Activated CD4-positive, alpha-beta T cell treated with anti-CD3 and anti-CD28 coated beads, Interleukin-2, amount 50 U/mL, for 48 hours (primary cell): ENCODE data around the gene SOX6.
"Not testable (repeated sequence)": the region's sequence is repeated elsewhere in the genome, so short reads cannot be mapped to it uniquely, and the experiment has no call there.

Source experiments
- DNase-seq, 2 experiments: peaks; one replicate each; pipeline ENCODE4 v3.0.0-alpha.2; 2020

Gene SOX6

DNA sequence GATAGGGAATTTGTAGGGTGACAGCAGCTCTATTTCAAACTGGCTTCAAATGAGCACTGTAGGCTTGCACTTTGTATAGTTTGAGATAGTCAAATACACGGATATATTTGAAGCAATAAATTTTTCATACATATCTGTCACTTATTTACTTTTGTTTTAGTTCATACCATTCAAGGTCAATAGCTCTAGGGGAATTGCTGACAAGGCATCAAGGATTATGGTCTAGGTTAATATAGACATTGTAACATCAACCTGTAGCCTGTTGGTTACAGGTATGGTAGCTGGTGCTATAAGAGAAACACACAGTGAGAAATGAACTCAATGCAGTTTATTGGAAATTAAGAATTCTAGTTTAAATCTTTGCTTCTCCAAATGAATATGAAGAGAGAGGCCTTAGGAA lies 267.6 kb downstream of the SOX6 start:
- DNase-seq = no peak

DNA sequence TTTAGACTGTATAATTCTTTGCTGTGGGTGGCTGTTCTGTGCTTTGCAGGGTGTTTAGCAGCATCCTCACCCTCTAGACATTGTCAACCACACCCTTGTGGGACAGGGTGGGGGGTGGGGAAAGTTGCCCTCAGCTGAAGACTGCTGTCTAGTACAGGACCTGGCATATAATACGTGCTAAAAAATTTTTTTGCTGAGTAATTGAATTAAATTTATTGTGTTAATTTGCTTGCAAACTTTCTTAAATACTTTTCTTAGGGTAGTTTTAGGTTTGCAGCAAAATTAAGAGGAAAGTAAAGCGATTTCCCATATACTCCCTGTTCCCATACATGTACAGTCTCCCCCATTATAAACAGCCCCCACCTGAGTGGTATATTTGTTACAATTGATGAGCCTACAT lies 268.5 kb downstream of the SOX6 start:
- DNase-seq = no peak

DNA sequence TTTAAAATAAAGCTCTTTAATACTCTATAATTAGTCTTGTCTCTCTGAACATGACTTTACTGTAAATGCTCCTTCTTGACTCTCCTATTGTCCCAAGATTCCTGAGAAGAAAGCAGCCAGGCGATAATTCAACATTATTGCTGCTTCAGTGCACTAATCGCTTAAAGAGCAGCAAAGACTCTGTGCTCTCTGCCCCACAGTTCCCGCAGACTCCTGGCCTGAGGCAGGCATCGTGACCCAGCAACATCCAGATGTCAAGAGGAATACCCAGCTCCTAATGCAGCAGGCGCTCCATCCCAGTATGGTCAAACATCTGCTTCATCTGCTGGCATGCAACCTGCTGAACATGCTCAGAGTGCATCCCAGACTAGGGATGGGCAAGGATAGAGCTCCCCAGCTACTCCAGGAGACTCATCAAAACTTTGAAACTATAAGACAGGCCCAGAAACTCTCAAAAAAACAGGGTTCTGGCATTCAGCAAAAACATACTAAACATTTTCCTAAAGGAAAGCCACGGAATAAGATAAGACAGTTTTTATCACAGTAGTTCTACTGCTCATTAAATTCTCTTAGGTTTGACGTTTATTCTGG lies 270.0 kb downstream of the SOX6 start:
- no peak for DNase-seq

GRCh38 chr11:16082095-16083055 lies 274.0 kb downstream of the SOX6 start:
- DNase-seq = no peak

GRCh38 chr11:16081382-16082094 lies 274.8 kb downstream of the SOX6 start:
- DNase-seq = no peak

- no peak for DNase-seq
Measured at GRCh38 chr11:16080688-16081381, 275.5 kb downstream of the SOX6 start.

DNA sequence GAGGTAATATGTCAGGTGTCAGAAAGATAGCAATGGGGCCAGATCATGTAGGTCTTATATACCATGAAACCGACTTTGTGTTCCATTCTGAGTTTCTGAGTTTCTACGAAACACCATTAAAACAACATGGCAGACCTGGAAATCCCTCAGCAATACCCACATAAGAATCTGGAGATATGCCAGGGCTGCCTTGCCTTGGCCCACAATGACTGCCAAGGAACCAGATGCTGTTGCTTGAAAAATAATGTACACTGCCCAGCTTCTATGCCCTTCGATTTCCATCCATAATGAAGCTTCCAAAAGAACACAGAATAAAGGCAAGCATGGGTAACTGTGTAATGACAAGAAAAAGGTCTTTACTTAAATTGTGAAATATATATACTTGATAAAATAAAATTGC lies 277.4 kb downstream of the SOX6 start:
- no peak for DNase-seq

DNA sequence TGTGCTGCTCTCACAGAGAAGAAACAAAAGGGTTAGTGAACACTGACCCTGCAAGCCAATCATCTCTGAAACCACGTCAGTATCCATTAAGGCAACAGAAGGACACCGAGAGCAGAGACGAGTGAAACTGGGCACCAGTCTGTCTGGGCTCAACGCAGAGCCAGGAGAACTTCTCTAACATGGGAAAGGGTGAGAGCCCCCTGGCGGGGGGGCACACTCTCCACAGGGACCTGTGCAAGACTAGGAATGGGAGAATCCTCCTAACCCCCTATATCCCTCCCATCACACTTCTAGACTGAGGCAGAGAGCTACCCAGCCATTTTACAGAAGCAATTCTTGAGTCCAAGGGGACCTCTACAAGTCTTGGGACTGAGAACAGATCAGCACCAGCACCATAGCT lies 285.8 kb downstream of the SOX6 start:
- DNase-seq = no peak

DNA sequence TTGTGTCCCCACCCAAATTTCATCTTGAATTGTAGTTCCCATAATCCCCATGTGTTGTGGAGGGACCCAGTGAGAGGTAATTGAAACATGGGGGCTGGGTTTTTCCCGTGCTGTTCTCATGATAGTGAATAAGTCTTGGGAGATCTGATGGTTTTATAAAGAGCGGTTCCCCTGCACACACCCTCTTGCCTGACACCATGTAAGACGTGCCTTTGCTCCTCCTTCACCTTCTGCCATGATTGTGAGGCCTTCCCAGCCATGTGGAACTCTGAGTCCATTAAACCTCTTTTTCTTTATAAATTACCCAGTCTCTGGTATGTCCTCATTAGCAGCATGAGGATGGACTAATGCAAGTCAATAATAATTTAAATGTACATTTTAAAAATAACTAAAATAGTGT lies 289.1 kb downstream of the SOX6 start:
- DNase-seq = not testable (repeated sequence)

DNA sequence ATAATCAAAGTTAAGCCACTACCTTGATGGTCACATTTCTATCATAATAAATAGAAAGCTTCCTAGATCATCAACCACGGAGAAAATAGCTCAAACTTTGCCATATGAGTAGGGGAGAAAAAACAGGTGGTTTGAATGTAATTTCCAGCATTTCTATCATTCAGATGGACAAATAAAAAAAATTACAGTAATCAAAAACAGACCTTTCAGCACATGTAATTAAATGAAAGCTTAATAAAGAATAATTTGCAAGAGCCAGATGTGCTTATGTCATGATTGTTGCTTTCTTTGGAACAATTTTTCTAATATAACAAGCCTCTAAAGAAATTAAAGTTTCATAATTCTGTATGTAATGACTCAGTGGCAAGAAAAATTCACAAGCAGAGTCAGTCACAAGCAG lies 297.0 kb downstream of the SOX6 start:
- no peak for DNase-seq

GRCh38 chr11:16058671-16059070 lies 297.7 kb downstream of the SOX6 start:
- no peak for DNase-seq

DNA sequence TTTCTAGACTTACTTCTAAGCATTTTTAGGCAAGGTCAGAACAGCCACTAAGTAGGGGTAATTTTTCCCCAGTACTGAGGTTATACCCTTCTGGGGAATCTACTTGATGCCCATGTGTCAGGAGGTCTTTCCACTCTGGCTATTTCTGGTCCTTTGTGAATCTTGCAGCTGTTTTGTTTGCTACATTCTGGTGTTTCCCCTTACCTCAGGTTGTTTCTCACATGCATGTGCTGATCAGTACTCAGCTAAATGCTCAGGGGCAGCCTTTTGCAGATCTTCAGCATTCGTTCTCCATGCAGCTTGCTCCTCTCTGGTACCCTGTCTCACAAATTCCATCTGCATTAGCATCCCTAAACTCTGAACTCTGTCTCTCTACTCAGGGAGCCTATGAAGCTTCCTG lies 303.6 kb downstream of the SOX6 start:
- no peak for DNase-seq

DNA sequence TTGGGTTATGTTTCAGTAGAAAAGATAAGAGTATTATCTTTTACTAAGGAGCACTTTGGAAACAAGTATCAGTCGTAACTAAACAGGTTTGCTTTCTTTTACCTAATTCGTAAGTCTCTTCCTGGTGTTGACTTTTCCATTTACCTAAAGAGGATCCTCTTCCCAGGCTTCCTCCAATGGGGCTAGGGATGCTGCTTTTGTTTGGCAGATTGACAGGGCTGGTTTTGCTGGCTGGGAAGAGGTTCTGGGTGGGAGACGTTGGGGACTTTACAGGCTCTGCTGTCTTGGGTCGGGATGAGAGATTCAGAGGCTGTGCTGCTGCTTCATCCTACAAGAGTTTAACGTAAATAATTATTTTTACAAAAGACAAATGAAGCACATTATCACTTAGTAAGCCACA lies 306.7 kb downstream of the SOX6 start:
- DNase-seq = no peak

- no peak for DNase-seq
Measured at GRCh38 chr11:16047073-16047472, 309.3 kb downstream of the SOX6 start.

DNA sequence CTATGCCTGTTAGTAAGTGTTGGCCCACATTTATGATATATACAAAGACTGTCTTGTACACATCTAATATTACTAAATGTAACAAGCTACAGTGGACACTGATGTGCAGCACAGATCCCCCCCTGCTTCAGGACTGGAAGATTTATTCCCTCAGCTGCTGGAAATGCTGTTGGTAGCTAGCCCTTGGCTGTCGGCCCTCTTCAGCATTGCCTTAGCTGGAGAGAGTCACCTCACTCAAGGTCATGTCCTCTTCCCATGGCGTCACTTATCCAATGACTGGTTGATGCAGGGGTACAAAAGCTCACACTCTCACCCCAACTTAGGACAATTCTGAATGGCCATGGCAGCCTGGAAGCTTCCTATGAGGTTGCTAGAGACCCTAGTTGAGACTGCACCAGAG lies 312.7 kb downstream of the SOX6 start:
- DNase-seq = no peak

GRCh38 chr11:16041207-16041606 lies 315.1 kb downstream of the SOX6 start:
- DNase-seq = no peak

- DNase-seq = no peak
Measured at GRCh38 chr11:16040151-16040550, 316.2 kb downstream of the SOX6 start.

GRCh38 chr11:16037179-16037578 lies 319.2 kb downstream of the SOX6 start:
- DNase-seq = no peak

DNA sequence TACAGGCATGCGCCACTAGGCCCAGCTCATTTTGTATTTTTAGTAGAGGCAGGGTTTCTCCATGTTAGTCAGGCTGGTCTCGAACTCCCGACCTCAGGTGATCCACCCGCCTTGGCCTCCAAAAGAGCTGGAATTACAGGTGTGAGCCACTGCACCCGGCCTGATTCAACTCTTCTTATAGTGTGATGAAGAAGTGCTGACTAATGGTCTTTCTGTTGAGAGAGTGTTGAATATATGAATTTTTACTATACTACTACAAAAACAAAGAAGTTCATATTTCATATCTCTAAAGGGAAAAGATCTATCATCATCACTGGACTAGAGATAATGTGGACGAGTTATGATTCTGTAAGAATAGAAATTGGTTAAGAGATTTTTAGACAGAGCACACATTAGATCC lies 320.1 kb downstream of the SOX6 start:
- DNase-seq = no peak

GRCh38 chr11:16034074-16034473 lies 322.3 kb downstream of the SOX6 start:
- DNase-seq = no peak

GRCh38 chr11:16032974-16033373 lies 323.4 kb downstream of the SOX6 start:
- DNase-seq = no peak

- no peak for DNase-seq
Measured at GRCh38 chr11:16031210-16031609, 325.1 kb downstream of the SOX6 start.

DNA sequence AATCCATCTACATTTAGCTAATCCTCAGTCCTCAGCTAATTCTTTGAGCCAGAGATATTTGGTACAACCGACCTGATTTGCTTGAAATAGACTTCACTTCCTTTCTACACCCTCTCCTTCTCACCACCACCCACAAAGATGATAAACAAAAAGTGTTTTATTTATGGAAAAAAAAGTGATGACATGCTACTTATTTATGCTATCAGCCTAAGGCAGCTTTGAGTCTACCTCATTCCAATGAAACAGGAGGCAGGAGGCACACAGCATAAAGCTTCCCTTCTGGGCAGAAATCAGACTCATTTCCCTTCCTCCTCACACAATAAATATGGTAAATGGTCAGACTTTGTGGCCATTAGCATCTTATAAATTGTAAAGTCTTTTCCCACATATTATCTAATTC lies 325.7 kb downstream of the SOX6 start:
- DNase-seq = no peak
